RWPE2 (cell line): ENCODE measurements around the gene SLC5A3.

Source experiments
- ATAC-seq: fragments of 200-7000 bp; cut with Tn5 transposase; 3 replicates; pipeline ENCODE4 v1.9.1; 2021; ENCODE audit warnings: low read depth
- DNase-seq: peaks from one replicate; pipeline ENCODE4 v3.0.0-alpha.2; 2020; ENCODE audit warnings: low spot score
- H3K27ac ChIP-seq: fragments of 450-650 bp; 2 replicates; pipeline ENCODE4 v1.5.1; 2017; ENCODE audit warnings: mild to moderate bottlenecking; ENCODE audit not compliant: poor library complexity, severe bottlenecking
- H3K27me3 ChIP-seq: fragments of 250-450 bp; sonication (Bioruptor Pico); 2 replicates; pipeline ENCODE4 v1.5.1; 2021; ENCODE audit warnings: mild to moderate bottlenecking, moderate library complexity; ENCODE audit not compliant: insufficient read depth, poor library complexity, severe bottlenecking
- H3K36me3 ChIP-seq: fragments of 250-450 bp; sonication (Bioruptor Pico); 2 replicates; pipeline ENCODE4 v1.5.1; 2020; ENCODE audit warnings: low read depth, mild to moderate bottlenecking, moderate library complexity
- H3K4me1 ChIP-seq: fragments of 250-450 bp; sonication (Bioruptor Pico); 2 replicates; pipeline ENCODE4 v1.5.1; 2021; ENCODE audit warnings: mild to moderate bottlenecking, moderate library complexity; ENCODE audit not compliant: insufficient read depth, poor library complexity, severe bottlenecking
- H3K4me3 ChIP-seq: fragments of 250-450 bp; sonication (Bioruptor Pico); 2 replicates; pipeline ENCODE4 v1.5.1; 2021; ENCODE audit warnings: mild to moderate bottlenecking, moderate library complexity; ENCODE audit not compliant: severe bottlenecking
- H3K9me3 ChIP-seq: fragments of 250-450 bp; sonication (Bioruptor Pico); 2 replicates; pipeline ENCODE4 v1.5.1; 2021; ENCODE audit warnings: mild to moderate bottlenecking, moderate library complexity; ENCODE audit not compliant: severe bottlenecking
- TF ChIP-seq, protein P1 (sequence below): fragments of 450-650 bp; IDR thresholded peaks from one replicate; pipeline ENCODE4 v1.5.1; 2017; ENCODE audit warnings: mild to moderate bottlenecking, moderate library complexity; ENCODE audit not compliant: poor library complexity, severe bottlenecking

Gene SLC5A3

DNA sequence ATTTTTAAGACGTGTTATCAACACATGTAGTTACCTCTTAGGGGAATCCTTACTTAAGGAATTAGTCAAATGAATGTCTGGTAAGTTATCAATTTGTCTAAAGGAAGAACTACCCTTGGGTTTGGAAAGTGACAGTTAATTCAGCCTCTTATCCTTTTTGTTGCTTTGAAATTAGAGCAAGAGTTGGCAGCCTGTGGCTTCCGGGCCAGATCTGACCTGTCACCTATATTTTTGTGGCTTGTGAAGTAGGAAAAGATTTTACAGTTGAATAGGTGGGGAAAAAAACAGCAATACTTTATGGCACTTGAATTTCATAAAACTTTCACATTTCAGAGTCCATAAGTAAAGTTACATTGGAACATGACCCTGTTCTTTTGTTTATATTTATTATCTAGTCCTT is 5.5 kb downstream of the SLC5A3 start:
- H3K4me1 ChIP-seq: peaks cover 13% of the 10 kb centered on the region
- no peak overlapping the region for H3K27ac ChIP-seq

DNA sequence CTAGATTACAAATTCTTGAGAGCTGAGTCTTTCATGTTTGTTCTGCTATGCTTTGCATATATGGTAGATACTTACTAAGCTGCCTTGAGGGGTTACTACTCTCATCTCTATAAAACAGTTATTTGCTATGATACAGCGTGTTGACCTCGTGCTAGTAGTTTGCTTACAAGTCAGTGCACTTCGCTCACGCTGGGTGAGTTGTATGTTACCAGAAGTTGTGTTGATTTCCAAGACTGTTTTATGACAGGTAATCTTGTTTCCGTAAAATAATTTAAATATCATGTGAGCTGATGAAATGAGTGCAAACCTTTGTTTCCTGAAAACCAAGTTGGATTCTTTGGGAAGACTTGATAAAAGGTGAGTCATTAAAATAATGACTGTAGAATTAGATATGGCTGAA is 7.3 kb downstream of the SLC5A3 start:
- ATAC-seq (no peak), DNase-seq (no peak)
- Histone ChIP-seq H3K4me3 (no peak overlapping the region), H3K27me3 (no peaks in the 10 kb centered on the region), H3K9me3 (no peaks in the 10 kb centered on the region), H3K4me1 (peaks cover 2% of the 10 kb centered on the region), H3K36me3 (peaks cover 40% of the 10 kb centered on the region), H3K27ac (no peak overlapping the region)
- TF ChIP-seq, protein P1, sequence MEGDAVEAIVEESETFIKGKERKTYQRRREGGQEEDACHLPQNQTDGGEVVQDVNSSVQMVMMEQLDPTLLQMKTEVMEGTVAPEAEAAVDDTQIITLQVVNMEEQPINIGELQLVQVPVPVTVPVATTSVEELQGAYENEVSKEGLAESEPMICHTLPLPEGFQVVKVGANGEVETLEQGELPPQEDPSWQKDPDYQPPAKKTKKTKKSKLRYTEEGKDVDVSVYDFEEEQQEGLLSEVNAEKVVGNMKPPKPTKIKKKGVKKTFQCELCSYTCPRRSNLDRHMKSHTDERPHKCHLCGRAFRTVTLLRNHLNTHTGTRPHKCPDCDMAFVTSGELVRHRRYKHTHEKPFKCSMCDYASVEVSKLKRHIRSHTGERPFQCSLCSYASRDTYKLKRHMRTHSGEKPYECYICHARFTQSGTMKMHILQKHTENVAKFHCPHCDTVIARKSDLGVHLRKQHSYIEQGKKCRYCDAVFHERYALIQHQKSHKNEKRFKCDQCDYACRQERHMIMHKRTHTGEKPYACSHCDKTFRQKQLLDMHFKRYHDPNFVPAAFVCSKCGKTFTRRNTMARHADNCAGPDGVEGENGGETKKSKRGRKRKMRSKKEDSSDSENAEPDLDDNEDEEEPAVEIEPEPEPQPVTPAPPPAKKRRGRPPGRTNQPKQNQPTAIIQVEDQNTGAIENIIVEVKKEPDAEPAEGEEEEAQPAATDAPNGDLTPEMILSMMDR: no peak

More for the DNA sequence above, 5.5 kb downstream of the SLC5A3 start:
- DNase-seq (no peak), ATAC-seq (no peak)
- H3K9me3 ChIP-seq: no peaks in the 10 kb centered on the region
- H3K36me3 ChIP-seq: peaks cover 41% of the 10 kb centered on the region
- H3K4me3 ChIP-seq: no peak overlapping the region
- no peaks in the 10 kb centered on the region for H3K27me3 ChIP-seq
- TF ChIP-seq, protein P1: no peak

DNA sequence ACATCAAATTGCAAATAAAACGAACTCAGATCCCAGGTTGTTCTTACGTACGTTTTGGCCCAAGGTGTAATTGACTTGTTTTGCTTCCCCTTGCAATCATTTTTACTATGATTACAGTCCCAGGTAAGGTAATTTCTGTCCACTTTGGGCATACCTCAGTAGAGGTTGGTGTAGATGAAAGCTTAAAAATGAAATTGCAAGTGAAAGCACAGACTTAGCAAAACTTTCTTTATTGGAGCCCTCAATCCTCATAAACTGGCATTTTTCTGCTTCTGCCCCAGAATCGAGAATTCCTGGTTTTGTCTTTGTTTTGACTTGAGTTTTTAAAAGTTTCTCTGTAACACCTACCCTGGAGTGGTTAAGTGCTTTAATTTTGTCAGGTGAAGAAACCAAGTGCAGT is 9.4 kb downstream of the SLC5A3 start:
- no peak overlapping the region for H3K27ac ChIP-seq
- no peaks in the 10 kb centered on the region for H3K9me3 ChIP-seq
- H3K4me3 ChIP-seq: no peak overlapping the region
- no peaks in the 10 kb centered on the region for H3K4me1 ChIP-seq
- H3K36me3 ChIP-seq: peaks cover 36% of the 10 kb centered on the region
- no peaks in the 10 kb centered on the region for H3K27me3 ChIP-seq
- DNase-seq: no peak
- TF ChIP-seq, protein P1: no peak
- ATAC-seq: no peak

DNA sequence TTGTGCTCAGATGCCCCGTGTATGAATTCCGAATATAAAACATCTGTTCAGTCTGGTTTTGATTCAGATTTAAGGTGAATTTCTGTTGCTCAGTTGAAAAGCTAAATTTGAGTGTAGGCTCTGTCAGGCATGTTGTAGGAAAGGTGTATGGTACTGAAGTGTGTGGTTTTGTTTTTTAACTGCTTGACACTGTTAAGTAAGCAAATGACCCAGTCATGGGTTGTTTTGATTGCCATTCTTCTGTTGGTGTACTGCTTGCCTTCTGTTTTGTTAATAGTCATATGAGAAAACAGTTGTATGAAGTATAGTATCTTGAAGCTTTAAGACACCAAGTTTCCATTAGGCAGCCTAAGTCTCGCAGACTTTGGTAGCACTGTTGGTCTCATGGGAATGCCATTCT is 10.0 kb downstream of the SLC5A3 start:
- H3K4me1 ChIP-seq: no peaks in the 10 kb centered on the region
- H3K36me3 ChIP-seq: peaks cover 31% of the 10 kb centered on the region
- no peak for ATAC-seq

DNA sequence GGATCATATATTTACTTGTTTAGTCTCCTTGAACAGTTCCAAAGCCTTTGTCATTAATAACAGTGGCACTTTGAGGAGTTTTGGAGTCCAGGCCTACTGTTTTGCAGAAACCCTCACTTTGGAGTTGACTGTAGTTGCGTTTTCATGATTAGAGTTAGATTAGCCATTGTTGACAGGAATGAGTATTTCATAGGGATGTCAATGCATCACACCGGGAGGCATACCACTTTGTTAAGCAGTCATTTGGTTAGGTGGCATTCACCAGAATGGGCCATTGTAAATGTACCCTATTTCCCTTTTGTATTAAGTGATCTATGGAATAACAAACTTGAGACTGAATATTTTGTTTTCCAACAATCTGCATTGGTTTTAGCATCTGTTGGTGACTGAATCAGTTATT is 11.8 kb downstream of the SLC5A3 start:
- Histone ChIP-seq H3K36me3 (peaks cover 23% of the 10 kb centered on the region), H3K4me1 (no peaks in the 10 kb centered on the region), H3K9me3 (no peaks in the 10 kb centered on the region), H3K27ac (no peak overlapping the region), H3K27me3 (no peaks in the 10 kb centered on the region), H3K4me3 (no peak overlapping the region)
- no peak for ATAC-seq
- no peak for DNase-seq
- TF ChIP-seq, protein P1: no peak

More for the DNA sequence above, 10.0 kb downstream of the SLC5A3 start:
- no peaks in the 10 kb centered on the region for H3K9me3 ChIP-seq
- H3K4me3 ChIP-seq: no peak overlapping the region
- DNase-seq: no peak
- TF ChIP-seq, protein P1: no peak
- H3K27me3 ChIP-seq: no peaks in the 10 kb centered on the region
- H3K27ac ChIP-seq: no peak overlapping the region
